Osteocyte (in vitro differentiated cells): Measurements from ENCODE around the gene B4GALT2. TPM values are rescaled to one million over a fixed set of nuclear protein-coding genes. Genes with fewer than 3 reads are reported as not detected.
A peak's percentile ranks its signal among the peaks of the same experiment; 100 is the strongest.

Experiments
- DNase-seq: peaks from one replicate; pipeline ENCODE4 v3.0.0; 2021; ENCODE audit warnings: mixed read lengths; ENCODE audit not compliant: unreplicated experiment; ENCODE audit errors: extremely low spot score
- H3K27ac Mint-ChIP-seq: one replicate; pipeline ENCODE4 v1.8.0; 2021; ENCODE audit warnings: mild to moderate bottlenecking, mixed read lengths; ENCODE audit not compliant: unreplicated experiment
- H3K27me3 Mint-ChIP-seq: one replicate; pipeline ENCODE4 v1.8.0; 2021; ENCODE audit warnings: mixed read lengths; ENCODE audit not compliant: unreplicated experiment
- H3K36me3 Mint-ChIP-seq: one replicate; pipeline ENCODE4 v1.8.0; 2021; ENCODE audit warnings: mixed read lengths; ENCODE audit not compliant: unreplicated experiment
- H3K4me1 Mint-ChIP-seq: one replicate; pipeline ENCODE4 v1.8.0; 2021; ENCODE audit warnings: mixed read lengths; ENCODE audit not compliant: unreplicated experiment
- H3K4me3 Mint-ChIP-seq: one replicate; pipeline ENCODE4 v1.8.0; 2021; ENCODE audit warnings: mild to moderate bottlenecking, moderate library complexity, mixed read lengths; ENCODE audit not compliant: unreplicated experiment
- H3K9me3 Mint-ChIP-seq: one replicate; pipeline ENCODE4 v1.8.0; 2021; ENCODE audit warnings: mixed read lengths; ENCODE audit not compliant: unreplicated experiment
- total RNA-seq: library from RNA; stranded (reverse); gene quantifications from 2 replicates; pipeline ENCODE4 v1.2.1, GENCODE V29; 2021
- TF ChIP-seq, protein P1 (sequence below): fragments of 200-600 bp; sonication (generic); IDR thresholded peaks from 2 replicates; pipeline ENCODE4 v1.5.0; 2021; ENCODE audit warnings: antibody characterized with exemption, mild to moderate bottlenecking, moderate library complexity

Gene B4GALT2
- total RNA-seq, 1 donor from 2014 or later, result 65.5 TPM

DNA sequence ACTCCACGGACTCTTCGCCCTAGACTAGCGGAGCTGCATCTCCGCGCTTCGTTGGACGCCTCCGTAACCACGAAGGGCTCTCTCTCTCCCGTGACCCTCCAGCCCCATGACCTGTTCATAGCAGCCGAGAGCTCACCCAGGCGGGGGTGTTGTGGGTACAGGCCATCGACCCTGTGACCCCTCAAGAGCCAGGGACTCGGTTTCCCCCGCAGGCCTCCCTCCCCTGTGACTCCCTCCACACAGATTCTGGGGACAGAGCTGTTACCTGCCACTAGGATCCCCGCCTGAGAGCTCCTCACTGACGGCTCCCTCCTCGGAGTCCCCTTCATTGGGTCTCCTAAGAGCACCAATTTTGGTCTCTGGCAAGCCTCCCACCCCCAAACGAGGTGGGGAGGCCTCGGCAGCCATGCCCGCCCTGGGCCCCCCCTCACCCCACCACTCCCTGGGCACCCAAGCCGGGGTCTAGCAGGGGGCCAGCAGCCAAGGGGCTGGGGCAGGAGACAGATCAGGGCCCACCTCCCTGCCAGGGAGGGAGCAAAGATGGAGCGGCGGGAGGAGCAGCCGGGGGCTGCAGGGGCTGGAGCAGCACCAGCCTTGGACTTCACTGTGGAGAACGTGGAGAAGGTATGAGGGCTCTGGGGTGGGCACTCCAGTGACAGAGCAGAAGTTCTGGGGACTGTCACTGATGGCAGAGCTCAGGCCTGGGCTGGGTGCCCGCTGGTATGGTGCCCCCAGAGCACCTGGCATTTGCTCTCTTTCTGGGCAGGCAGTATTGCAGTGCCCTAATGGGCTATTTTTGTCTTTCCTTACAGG, 31.7 kb upstream of the B4GALT2 start:
- H3K36me3 Mint-ChIP-seq, result peaks cover 9% of the 10 kb centered on the region
- H3K4me1 Mint-ChIP-seq, result peaks cover 31% of the 10 kb centered on the region
- H3K9me3 Mint-ChIP-seq, result no peaks in the 10 kb centered on the region
- H3K4me3 Mint-ChIP-seq, result peak overlapping the region; percentile 91
- TF ChIP-seq, protein P1, sequence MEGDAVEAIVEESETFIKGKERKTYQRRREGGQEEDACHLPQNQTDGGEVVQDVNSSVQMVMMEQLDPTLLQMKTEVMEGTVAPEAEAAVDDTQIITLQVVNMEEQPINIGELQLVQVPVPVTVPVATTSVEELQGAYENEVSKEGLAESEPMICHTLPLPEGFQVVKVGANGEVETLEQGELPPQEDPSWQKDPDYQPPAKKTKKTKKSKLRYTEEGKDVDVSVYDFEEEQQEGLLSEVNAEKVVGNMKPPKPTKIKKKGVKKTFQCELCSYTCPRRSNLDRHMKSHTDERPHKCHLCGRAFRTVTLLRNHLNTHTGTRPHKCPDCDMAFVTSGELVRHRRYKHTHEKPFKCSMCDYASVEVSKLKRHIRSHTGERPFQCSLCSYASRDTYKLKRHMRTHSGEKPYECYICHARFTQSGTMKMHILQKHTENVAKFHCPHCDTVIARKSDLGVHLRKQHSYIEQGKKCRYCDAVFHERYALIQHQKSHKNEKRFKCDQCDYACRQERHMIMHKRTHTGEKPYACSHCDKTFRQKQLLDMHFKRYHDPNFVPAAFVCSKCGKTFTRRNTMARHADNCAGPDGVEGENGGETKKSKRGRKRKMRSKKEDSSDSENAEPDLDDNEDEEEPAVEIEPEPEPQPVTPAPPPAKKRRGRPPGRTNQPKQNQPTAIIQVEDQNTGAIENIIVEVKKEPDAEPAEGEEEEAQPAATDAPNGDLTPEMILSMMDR, result no peak
- no peaks in the 10 kb centered on the region for H3K27me3 Mint-ChIP-seq
- DNase-seq, result no peak
- H3K27ac Mint-ChIP-seq, result peak overlapping the region; percentile 94

DNA sequence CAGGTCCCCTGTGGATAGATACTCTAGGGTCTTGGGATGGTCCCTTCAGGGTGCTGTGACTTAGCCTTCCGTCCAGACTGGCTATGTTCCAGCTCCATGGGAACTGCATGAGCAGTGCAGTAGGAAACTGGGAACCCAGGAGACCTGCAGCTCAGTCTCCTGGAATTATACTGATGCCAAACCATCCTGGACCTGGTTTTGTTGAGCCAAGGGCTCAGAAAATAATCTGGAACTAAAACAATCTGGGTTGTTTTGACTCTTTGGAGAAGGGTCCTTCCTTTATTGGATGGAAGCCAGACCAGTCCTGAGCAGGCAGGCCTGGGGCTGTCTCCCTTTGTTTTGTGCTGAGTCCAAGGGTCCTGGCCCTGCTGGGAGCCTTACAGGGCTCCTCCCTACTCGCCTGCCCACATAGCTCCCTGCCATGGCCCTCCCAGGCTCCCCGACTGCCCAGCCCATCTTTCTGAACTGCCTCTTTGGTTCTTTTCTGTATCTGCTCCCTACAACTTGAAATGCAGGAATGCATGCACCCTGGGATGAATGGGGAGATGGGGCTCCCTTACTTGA, 31.1 kb upstream of the B4GALT2 start:
- peak overlapping the region; percentile 94 for H3K27ac Mint-ChIP-seq
- TF ChIP-seq, protein P1, result no peak
- H3K27me3 Mint-ChIP-seq, result no peaks in the 10 kb centered on the region
- H3K4me3 Mint-ChIP-seq, result peak overlapping the region; percentile 91
- no peaks in the 10 kb centered on the region for H3K9me3 Mint-ChIP-seq
- H3K36me3 Mint-ChIP-seq, result peaks cover 9% of the 10 kb centered on the region
- no peak for DNase-seq
- H3K4me1 Mint-ChIP-seq, result peaks cover 31% of the 10 kb centered on the region

- TF ChIP-seq, protein P1, result no peak
- H3K27ac Mint-ChIP-seq, result no peak overlapping the region
- peaks cover 31% of the 10 kb centered on the region for H3K4me1 Mint-ChIP-seq
- no peak overlapping the region for H3K4me3 Mint-ChIP-seq
- no peaks in the 10 kb centered on the region for H3K27me3 Mint-ChIP-seq
- peaks cover 9% of the 10 kb centered on the region for H3K36me3 Mint-ChIP-seq
- no peak for DNase-seq
- no peaks in the 10 kb centered on the region for H3K9me3 Mint-ChIP-seq
Measured at GRCh38 chr1:43949678-43950077, 29.3 kb upstream of the B4GALT2 start.

- Mint-ChIP-seq H3K4me1 (peaks cover 18% of the 10 kb centered on the region), H3K27me3 (no peaks in the 10 kb centered on the region), H3K27ac (no peak overlapping the region), H3K9me3 (no peaks in the 10 kb centered on the region), H3K36me3 (peaks cover 9% of the 10 kb centered on the region), H3K4me3 (no peak overlapping the region)
- TF ChIP-seq, protein P1, result no peak
- no peak for DNase-seq
Measured at GRCh38 chr1:43951021-43951985, 27.7 kb upstream of the B4GALT2 start.
